Kidney epithelial cell (primary cell): ENCODE measurements around the gene JAM3. TPM values are rescaled to one million over a fixed set of nuclear protein-coding genes. Genes with fewer than 3 reads are reported as not detected.

Experiments
- DNase-seq: peaks from one replicate; pipeline ENCODE4 v3.0.0-alpha.2; 2010; ENCODE audit warnings: low read depth
- H3K27me3 ChIP-seq: 2 replicates; pipeline ENCODE4 v1.6.0; 2011; ENCODE audit warnings: low read length; ENCODE audit not compliant: control insufficient read depth, insufficient read depth
- H3K36me3 ChIP-seq: 2 replicates; pipeline ENCODE4 v1.5.1; 2011; ENCODE audit warnings: low read length; ENCODE audit not compliant: control insufficient read depth, insufficient read depth
- H3K4me3 ChIP-seq: 2 replicates; pipeline ENCODE4 v1.5.1; 2011; ENCODE audit warnings: low read depth, mild to moderate bottlenecking, control low read depth, low read length
- total RNA-seq: library from RNA; depleted of rRNA; stranded (reverse); fragments of >200 nt; gene quantifications from 2 replicates; pipeline ENCODE4 v1.2.3, GENCODE V29; 2015
- TF ChIP-seq, protein P1 (sequence below): IDR thresholded peaks from 2 replicates; pipeline ENCODE4 v1.5.1; 2011; ENCODE audit warnings: mild to moderate bottlenecking, moderate library complexity, low read length, control low read depth, inconsistent platforms; ENCODE audit not compliant: insufficient read depth, poor library complexity, severe bottlenecking

JAM3 gene
- total RNA-seq, 1 donor from 2014 or later: 28.0 TPM

DNA sequence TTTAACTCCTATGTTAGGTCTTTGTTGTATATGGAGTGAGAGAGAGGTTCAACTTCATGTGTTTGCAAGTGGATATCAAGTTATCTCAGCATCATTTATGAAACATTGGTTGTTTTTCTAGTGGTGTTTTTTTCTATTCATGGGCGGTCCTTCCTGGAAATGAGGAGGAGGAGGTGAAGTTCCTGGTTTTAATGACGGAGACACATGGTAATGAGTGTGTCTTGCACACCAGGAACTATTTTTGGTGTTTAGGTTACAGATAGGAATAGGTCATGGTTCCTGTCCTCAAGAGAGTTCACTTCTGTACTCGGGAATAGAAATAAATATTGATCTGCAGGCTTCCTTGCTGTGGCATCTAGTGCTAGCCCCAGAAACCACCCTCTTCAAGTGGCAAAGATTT lies 74.9 kb downstream of the JAM3 start:
- Histone ChIP-seq H3K4me3 (no peak overlapping the region), H3K27me3 (no peaks in the 10 kb centered on the region), H3K36me3 (no peaks in the 10 kb centered on the region)
- TF ChIP-seq, protein P1, sequence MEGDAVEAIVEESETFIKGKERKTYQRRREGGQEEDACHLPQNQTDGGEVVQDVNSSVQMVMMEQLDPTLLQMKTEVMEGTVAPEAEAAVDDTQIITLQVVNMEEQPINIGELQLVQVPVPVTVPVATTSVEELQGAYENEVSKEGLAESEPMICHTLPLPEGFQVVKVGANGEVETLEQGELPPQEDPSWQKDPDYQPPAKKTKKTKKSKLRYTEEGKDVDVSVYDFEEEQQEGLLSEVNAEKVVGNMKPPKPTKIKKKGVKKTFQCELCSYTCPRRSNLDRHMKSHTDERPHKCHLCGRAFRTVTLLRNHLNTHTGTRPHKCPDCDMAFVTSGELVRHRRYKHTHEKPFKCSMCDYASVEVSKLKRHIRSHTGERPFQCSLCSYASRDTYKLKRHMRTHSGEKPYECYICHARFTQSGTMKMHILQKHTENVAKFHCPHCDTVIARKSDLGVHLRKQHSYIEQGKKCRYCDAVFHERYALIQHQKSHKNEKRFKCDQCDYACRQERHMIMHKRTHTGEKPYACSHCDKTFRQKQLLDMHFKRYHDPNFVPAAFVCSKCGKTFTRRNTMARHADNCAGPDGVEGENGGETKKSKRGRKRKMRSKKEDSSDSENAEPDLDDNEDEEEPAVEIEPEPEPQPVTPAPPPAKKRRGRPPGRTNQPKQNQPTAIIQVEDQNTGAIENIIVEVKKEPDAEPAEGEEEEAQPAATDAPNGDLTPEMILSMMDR: no peak
- DNase-seq: no peak

GRCh38 chr11:134144744-134145143 lies 75.9 kb downstream of the JAM3 start:
- no peak overlapping the region for H3K4me3 ChIP-seq
- DNase-seq: no peak
- TF ChIP-seq, protein P1: no peak
- no peaks in the 10 kb centered on the region for H3K27me3 ChIP-seq
- H3K36me3 ChIP-seq: no peaks in the 10 kb centered on the region

DNA sequence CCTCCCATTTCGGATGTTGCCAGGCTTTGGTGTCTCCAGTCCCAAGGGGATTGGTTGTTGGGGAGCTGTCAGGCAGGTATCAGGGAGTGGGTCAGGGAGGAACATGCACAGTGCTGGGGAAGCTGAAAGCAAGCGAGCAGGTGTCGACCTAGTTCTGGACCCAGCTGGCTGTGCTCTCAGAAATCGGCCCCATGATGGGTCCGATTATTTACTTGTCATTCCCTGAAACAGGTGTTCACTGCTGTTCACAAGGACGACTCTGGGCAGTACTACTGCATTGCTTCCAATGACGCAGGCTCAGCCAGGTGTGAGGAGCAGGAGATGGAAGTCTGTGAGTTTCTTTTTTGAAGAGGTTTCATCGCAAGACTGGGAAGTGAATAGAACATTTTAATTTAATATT lies 76.8 kb downstream of the JAM3 start:
- H3K4me3 ChIP-seq: no peak overlapping the region
- TF ChIP-seq, protein P1: no peak

GRCh38 chr11:134146598-134146997 lies 77.7 kb downstream of the JAM3 start:
- no peaks in the 10 kb centered on the region for H3K36me3 ChIP-seq
- no peak overlapping the region for H3K4me3 ChIP-seq
- no peak for DNase-seq
- TF ChIP-seq, protein P1: no peak
- no peaks in the 10 kb centered on the region for H3K27me3 ChIP-seq

More for the DNA sequence above, 76.8 kb downstream of the JAM3 start:
- no peak for DNase-seq
- no peaks in the 10 kb centered on the region for H3K36me3 ChIP-seq
- no peaks in the 10 kb centered on the region for H3K27me3 ChIP-seq

GRCh38 chr11:134149371-134149770 lies 80.5 kb downstream of the JAM3 start:
- Histone ChIP-seq H3K36me3 (no peaks in the 10 kb centered on the region), H3K27me3 (no peaks in the 10 kb centered on the region), H3K4me3 (no peak overlapping the region)
- DNase-seq: no peak
- TF ChIP-seq, protein P1: no peak

DNA sequence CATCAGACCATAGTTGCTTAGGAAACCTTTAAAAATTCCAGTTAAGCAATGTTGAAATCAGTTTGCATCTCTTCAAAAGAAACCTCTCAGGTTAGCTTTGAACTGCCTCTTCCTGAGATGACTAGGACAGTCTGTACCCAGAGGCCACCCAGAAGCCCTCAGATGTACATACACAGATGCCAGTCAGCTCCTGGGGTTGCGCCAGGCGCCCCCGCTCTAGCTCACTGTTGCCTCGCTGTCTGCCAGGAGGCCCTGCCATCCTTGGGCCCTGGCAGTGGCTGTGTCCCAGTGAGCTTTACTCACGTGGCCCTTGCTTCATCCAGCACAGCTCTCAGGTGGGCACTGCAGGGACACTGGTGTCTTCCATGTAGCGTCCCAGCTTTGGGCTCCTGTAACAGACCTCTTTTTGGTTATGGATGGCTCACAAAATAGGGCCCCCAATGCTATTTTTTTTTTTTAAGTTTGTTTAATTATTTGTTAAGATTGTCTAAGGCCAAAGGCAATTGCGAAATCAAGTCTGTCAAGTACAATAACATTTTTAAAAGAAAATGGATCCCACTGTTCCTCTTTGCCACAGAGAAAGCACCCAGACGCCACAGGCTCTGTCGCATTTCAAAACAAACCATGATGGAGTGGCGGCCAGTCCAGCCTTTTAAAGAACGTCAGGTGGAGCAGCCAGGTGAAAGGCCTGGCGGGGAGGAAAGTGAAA lies 81.5 kb downstream of the JAM3 start:
- Histone ChIP-seq H3K36me3 (no peaks in the 10 kb centered on the region), H3K4me3 (no peak overlapping the region), H3K27me3 (no peaks in the 10 kb centered on the region)
- TF ChIP-seq, protein P1: no peak
- DNase-seq: no peak
